Liver (tissue), 9 donors: ENCODE results near the gene CFAP69. TPM values are rescaled to one million over a fixed set of nuclear protein-coding genes. Genes with fewer than 3 reads are reported as not detected.

ENCODE experiments used
- DNase-seq: peaks from one replicate; pipeline ENCODE4 v3.0.0-alpha.2; 2017; ENCODE audit warnings: low spot score
- H3K27ac ChIP-seq, 2 donors: one replicate each; pipeline ENCODE4 v1.7.0; 2013; ENCODE audit warnings: inconsistent platforms in 2 of 2, low read length in 2 of 2, control low read depth in 1 of 2, low read depth in 1 of 2, mild to moderate bottlenecking in 1 of 2
- H3K27me3 ChIP-seq, 4 donors: one replicate each; pipeline versions ENCODE4 v1.6.1 to v1.7.0; 2013; ENCODE audit warnings: low read length in 3 of 4, inconsistent platforms in 1 of 4, mild to moderate bottlenecking in 1 of 4, moderate library complexity in 1 of 4; ENCODE audit not compliant: control insufficient read depth in 4 of 4, insufficient read depth in 4 of 4
- H3K36me3 ChIP-seq, 4 donors: one replicate each; pipeline versions ENCODE4 v1.6.1 to v1.7.0; 2013; ENCODE audit warnings: low read length in 3 of 4, mild to moderate bottlenecking in 3 of 4, low read depth in 1 of 4, moderate library complexity in 1 of 4; ENCODE audit not compliant: control insufficient read depth in 4 of 4, insufficient read depth in 3 of 4
- H3K4me1 ChIP-seq, 4 donors: one replicate each; pipeline versions ENCODE4 v1.6.1 to v1.7.0; 2013; ENCODE audit warnings: low read length in 3 of 4, mild to moderate bottlenecking in 3 of 4, moderate library complexity in 1 of 4; ENCODE audit not compliant: control insufficient read depth in 4 of 4, insufficient read depth in 4 of 4
- H3K4me3 ChIP-seq, 3 donors: one replicate each; pipeline versions ENCODE4 v1.6.1 to v1.7.0; 2013; ENCODE audit warnings: low read length in 3 of 3, control low read depth in 1 of 3, low read depth in 1 of 3, mild to moderate bottlenecking in 1 of 3
- H3K9ac ChIP-seq, 2 donors: one replicate each; pipeline ENCODE4 v1.7.0; 2013; ENCODE audit warnings: low read length in 2 of 2, mild to moderate bottlenecking in 2 of 2, moderate library complexity in 2 of 2, control low read depth in 1 of 2, low read depth in 1 of 2
- H3K9me3 ChIP-seq, 4 donors: one replicate each; pipeline versions ENCODE4 v1.6.1 to v1.7.0; 2013; ENCODE audit warnings: low read length in 3 of 4; ENCODE audit not compliant: control insufficient read depth in 4 of 4
- EGR1 ChIP-seq, 2 donors: IDR thresholded peaks; 2 replicates each; pipeline ENCODE4 v1.6.1; 2016 to 2018; ENCODE audit warnings: antibody characterized with exemption in 2 of 2, low read depth in 2 of 2
- FOXA1 ChIP-seq: IDR thresholded peaks from 2 replicates; pipeline ENCODE4 v1.6.1; 2016; ENCODE audit warnings: antibody characterized with exemption
- FOXA2 ChIP-seq: IDR thresholded peaks from 2 replicates; pipeline ENCODE4 v1.6.1; 2016; ENCODE audit warnings: antibody characterized with exemption
- GABPA ChIP-seq, 2 donors: IDR thresholded peaks in 1 of 2; conservative IDR thresholded peaks in 1 of 2; 2 replicates each; pipeline ENCODE4 v1.6.1; 2016; ENCODE audit warnings: antibody characterized with exemption in 2 of 2, mild to moderate bottlenecking in 1 of 2, moderate library complexity in 1 of 2
- HNF4A ChIP-seq, 2 donors: conservative IDR thresholded peaks; 2 replicates each; pipeline ENCODE4 v1.6.1; 2016; ENCODE audit warnings: antibody characterized with exemption in 2 of 2, mild to moderate bottlenecking in 2 of 2
- JUND ChIP-seq, 2 donors: IDR thresholded peaks; 2 replicates each; pipeline ENCODE4 v1.6.1; 2016; ENCODE audit warnings: antibody characterized with exemption in 2 of 2
- NR2F2 ChIP-seq: IDR thresholded peaks from 2 replicates; pipeline ENCODE4 v1.6.1; 2016; ENCODE audit warnings: antibody characterized with exemption
- RAD21 ChIP-seq, 2 donors: IDR thresholded peaks; 2 replicates each; pipeline ENCODE4 v1.6.1; 2016; ENCODE audit warnings: antibody characterized with exemption in 2 of 2, mild to moderate bottlenecking in 2 of 2
- RXRA ChIP-seq, 2 donors: IDR thresholded peaks; 2 replicates each; pipeline ENCODE4 v1.6.1; 2017 to 2018; ENCODE audit warnings: antibody characterized with exemption in 2 of 2, mild to moderate bottlenecking in 1 of 2
- SP1 ChIP-seq: IDR thresholded peaks from 2 replicates; pipeline ENCODE4 v1.6.1; 2018; ENCODE audit warnings: antibody characterized with exemption, mild to moderate bottlenecking
- YY1 ChIP-seq: IDR thresholded peaks from 2 replicates; pipeline ENCODE4 v1.6.1; 2016; ENCODE audit warnings: antibody characterized with exemption, mild to moderate bottlenecking
- WGBS: extraction: QIAGEN DNeasy Blood & Tissue Kit; methylation state at CpG from one replicate; pipeline ENCODE4 v1.1.7; 2013; 5-methylcytosine and 5-hydroxymethylcytosine counted together
- polyA plus RNA-seq, 2 donors: library from polyadenylated mRNA; stranded (reverse) in 1 of 2; unstranded in 1 of 2; fragments of 200-250 nt in 1 of 2; fragments of >200 nt in 1 of 2; fragmentation: Nextera tagmentation in 1 of 2; extraction: Ambion mirVana in 1 of 2; gene quantifications; one replicate each; pipeline versions ENCODE4 v1.2.1 to v1.2.3, GENCODE V29; 2013 to 2015
- total RNA-seq, 2 donors: library from RNA; depleted of rRNA; stranded (reverse); fragments of >200 nt; gene quantifications; one replicate each; pipeline ENCODE4 v1.2.3, GENCODE V29; 2014
- TF ChIP-seq, protein P1 (sequence below): IDR thresholded peaks from 2 replicates; pipeline ENCODE4 v1.6.1; 2016; ENCODE audit warnings: antibody characterized with exemption
- TF ChIP-seq, protein P2 (sequence below): fragments of 150-350 bp; IDR thresholded peaks from 2 replicates; pipeline ENCODE4 v1.5.1; 2017; ENCODE audit warnings: improper control_type of control experiment, low read depth, low read length; ENCODE audit not compliant: missing input control
- TF ChIP-seq, protein P3 (sequence below): IDR thresholded peaks from 2 replicates; pipeline ENCODE4 v1.6.1; 2016; ENCODE audit warnings: antibody characterized with exemption
- TF ChIP-seq, protein P4 (sequence below): IDR thresholded peaks from 2 replicates; pipeline ENCODE4 v1.6.1; 2016; ENCODE audit warnings: antibody characterized with exemption, mild to moderate bottlenecking
- TF ChIP-seq, protein P5 (sequence below): IDR thresholded peaks from 2 replicates; pipeline ENCODE4 v1.6.1; 2016; ENCODE audit warnings: antibody characterized with exemption
- donor health status: healthy.
- donor health status: healthy.
- donor health status: healthy.
- donor health status: healthy.
- donor health status: healthy.

The CFAP69 gene
- total and polyA plus RNA-seq, 4 donors = 1.2 to 11.7 (median 4.1) TPM

DNA sequence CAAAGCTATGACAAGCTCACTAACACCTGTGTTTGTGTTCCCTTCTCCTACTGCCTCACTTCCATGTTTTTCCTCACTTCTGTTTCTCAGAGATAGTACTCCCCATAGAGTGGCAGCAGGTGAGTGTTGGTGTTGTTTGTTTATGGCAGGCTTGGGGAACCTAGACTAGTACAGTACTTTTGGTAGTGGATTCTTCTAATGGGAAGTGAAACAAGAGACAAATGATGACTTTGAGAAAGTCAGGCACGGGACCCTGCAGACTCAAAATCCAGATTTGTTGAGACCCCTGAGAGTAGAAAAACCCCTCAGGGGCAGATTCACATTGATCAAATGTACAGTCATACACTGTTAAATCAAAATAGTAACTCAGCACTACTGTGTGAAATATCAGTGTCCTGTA lies 6.4 kb upstream of the CFAP69 start:
- H3K36me3 ChIP-seq = no peaks in the 10 kb centered on the region
- H3K27me3 ChIP-seq = no peaks in the 10 kb centered on the region
- TF ChIP-seq FOXA2 (no peak), NR2F2 (no peak), YY1 (no peak), EGR1 (IDR thresholded peaks at IDR 0.05; ENCODE audit: low read depth in 2 of 2) (no peak), FOXA1 (no peak), SP1 (no peak), RXRA (IDR thresholded peaks at IDR 0.05) (no peak), HNF4A (conservative IDR thresholded peaks at IDR 0.05) (no peak), JUND (IDR thresholded peaks at IDR 0.05) (no peak), RAD21 (IDR thresholded peaks at IDR 0.05) (no peak), GABPA (IDR thresholded peaks at IDR 0.05 in 1 of 2, conservative IDR thresholded peaks at IDR 0.05 in 1 of 2) (no peak)
- TF ChIP-seq, protein P1, sequence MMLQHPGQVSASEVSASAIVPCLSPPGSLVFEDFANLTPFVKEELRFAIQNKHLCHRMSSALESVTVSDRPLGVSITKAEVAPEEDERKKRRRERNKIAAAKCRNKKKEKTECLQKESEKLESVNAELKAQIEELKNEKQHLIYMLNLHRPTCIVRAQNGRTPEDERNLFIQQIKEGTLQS = no peak
- TF ChIP-seq, protein P2, sequence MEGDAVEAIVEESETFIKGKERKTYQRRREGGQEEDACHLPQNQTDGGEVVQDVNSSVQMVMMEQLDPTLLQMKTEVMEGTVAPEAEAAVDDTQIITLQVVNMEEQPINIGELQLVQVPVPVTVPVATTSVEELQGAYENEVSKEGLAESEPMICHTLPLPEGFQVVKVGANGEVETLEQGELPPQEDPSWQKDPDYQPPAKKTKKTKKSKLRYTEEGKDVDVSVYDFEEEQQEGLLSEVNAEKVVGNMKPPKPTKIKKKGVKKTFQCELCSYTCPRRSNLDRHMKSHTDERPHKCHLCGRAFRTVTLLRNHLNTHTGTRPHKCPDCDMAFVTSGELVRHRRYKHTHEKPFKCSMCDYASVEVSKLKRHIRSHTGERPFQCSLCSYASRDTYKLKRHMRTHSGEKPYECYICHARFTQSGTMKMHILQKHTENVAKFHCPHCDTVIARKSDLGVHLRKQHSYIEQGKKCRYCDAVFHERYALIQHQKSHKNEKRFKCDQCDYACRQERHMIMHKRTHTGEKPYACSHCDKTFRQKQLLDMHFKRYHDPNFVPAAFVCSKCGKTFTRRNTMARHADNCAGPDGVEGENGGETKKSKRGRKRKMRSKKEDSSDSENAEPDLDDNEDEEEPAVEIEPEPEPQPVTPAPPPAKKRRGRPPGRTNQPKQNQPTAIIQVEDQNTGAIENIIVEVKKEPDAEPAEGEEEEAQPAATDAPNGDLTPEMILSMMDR = no peak
- TF ChIP-seq, protein P3, sequence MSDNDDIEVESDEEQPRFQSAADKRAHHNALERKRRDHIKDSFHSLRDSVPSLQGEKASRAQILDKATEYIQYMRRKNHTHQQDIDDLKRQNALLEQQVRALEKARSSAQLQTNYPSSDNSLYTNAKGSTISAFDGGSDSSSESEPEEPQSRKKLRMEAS = no peak
- TF ChIP-seq, protein P4, sequence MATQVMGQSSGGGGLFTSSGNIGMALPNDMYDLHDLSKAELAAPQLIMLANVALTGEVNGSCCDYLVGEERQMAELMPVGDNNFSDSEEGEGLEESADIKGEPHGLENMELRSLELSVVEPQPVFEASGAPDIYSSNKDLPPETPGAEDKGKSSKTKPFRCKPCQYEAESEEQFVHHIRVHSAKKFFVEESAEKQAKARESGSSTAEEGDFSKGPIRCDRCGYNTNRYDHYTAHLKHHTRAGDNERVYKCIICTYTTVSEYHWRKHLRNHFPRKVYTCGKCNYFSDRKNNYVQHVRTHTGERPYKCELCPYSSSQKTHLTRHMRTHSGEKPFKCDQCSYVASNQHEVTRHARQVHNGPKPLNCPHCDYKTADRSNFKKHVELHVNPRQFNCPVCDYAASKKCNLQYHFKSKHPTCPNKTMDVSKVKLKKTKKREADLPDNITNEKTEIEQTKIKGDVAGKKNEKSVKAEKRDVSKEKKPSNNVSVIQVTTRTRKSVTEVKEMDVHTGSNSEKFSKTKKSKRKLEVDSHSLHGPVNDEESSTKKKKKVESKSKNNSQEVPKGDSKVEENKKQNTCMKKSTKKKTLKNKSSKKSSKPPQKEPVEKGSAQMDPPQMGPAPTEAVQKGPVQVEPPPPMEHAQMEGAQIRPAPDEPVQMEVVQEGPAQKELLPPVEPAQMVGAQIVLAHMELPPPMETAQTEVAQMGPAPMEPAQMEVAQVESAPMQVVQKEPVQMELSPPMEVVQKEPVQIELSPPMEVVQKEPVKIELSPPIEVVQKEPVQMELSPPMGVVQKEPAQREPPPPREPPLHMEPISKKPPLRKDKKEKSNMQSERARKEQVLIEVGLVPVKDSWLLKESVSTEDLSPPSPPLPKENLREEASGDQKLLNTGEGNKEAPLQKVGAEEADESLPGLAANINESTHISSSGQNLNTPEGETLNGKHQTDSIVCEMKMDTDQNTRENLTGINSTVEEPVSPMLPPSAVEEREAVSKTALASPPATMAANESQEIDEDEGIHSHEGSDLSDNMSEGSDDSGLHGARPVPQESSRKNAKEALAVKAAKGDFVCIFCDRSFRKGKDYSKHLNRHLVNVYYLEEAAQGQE = no peak
- TF ChIP-seq, protein P5, sequence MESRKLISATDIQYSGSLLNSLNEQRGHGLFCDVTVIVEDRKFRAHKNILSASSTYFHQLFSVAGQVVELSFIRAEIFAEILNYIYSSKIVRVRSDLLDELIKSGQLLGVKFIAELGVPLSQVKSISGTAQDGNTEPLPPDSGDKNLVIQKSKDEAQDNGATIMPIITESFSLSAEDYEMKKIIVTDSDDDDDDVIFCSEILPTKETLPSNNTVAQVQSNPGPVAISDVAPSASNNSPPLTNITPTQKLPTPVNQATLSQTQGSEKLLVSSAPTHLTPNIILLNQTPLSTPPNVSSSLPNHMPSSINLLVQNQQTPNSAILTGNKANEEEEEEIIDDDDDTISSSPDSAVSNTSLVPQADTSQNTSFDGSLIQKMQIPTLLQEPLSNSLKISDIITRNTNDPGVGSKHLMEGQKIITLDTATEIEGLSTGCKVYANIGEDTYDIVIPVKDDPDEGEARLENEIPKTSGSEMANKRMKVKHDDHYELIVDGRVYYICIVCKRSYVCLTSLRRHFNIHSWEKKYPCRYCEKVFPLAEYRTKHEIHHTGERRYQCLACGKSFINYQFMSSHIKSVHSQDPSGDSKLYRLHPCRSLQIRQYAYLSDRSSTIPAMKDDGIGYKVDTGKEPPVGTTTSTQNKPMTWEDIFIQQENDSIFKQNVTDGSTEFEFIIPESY = no peak
- no peak overlapping the region for H3K4me3 ChIP-seq
- H3K9me3 ChIP-seq = no peaks in the 10 kb centered on the region
- peaks cover 0 to 4% (median 0%) of the 10 kb centered on the region in 4 donors for H3K4me1 ChIP-seq
- 81% methylated on average over 1 of the region's 1 CpG for WGBS
- no peak for DNase-seq
- H3K27ac ChIP-seq = no peak overlapping the region
- no peak overlapping the region for H3K9ac ChIP-seq

DNA sequence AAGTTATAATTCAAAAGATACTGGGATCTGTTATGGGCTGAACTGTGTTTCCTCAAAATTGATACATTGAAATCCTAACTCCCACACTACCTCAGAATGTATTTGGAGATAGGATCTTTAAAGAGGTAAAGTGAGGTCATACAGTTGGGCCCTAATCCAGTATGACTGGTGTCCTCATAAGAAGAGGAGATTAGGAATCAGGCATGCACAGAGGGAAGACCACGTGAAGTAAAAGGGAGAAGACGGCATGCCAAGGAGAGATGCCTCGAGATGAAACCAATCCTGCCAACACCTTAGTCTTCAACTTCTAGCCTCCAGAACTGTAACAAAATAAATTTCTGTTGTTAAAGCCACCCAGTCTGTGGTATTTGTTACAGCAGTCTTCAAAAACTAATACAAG lies 5.9 kb upstream of the CFAP69 start:
- H3K27ac ChIP-seq = no peak overlapping the region
- H3K9ac ChIP-seq = no peak overlapping the region
- H3K36me3 ChIP-seq = no peaks in the 10 kb centered on the region
- no peak for DNase-seq
- H3K27me3 ChIP-seq = no peaks in the 10 kb centered on the region
- H3K9me3 ChIP-seq = no peaks in the 10 kb centered on the region
- peaks cover 0 to 4% (median 0%) of the 10 kb centered on the region in 4 donors for H3K4me1 ChIP-seq
- WGBS = 94% methylated on average over 3 of the region's 3 CpGs
- TF ChIP-seq NR2F2 (no peak), FOXA2 (no peak)
- TF ChIP-seq, protein P3 = no peak
- H3K4me3 ChIP-seq = no peak overlapping the region
